Adrenal gland (tissue), 5 donors: Measurements from ENCODE around the gene PTPRO.

Experiments used
- POLR2A ChIP-seq, 2 donors: fragments of 450-650 bp; IDR thresholded peaks; one replicate each; pipeline ENCODE4 v1.6.1; 2017; ENCODE audit warnings: antibody characterized with exemption in 2 of 2, mild to moderate bottlenecking in 2 of 2, moderate library complexity in 1 of 2
- TF ChIP-seq, protein P1 (sequence below), 6 experiments: fragments of 450-650 bp in 4 of 6; fragments of 200-600 bp in 2 of 6; sonication (generic) in 1 of 6; IDR thresholded peaks; 1 replicate in 5 of 6; 2 replicates in 1 of 6; pipeline versions ENCODE4 v1.5.1 to v1.8.0; 2016 to 2021; ENCODE audit warnings: antibody characterized with exemption in 6 of 6, mild to moderate bottlenecking in 2 of 6, moderate library complexity in 1 of 6
- donor health status: DM: no; HTN: no; CAD: no.

DNA sequence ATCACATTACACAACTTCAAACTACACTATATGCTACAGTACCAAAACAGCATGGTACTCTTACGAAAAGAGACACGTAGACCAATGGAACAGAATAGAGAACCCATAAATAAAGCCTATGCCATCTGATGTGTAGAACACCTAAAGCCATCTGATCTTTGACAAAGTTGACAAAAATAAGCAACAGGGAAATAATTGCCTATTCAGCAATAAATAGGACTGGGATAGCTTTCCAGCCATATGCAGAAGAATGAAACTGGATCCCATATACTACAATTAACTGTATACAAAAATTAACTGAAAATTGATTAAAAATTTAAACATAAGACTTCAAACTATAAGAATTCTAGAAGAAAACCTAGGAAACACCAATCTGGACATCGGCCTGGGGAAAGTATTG lies 120.7 kb downstream of the PTPRO start:
- TF ChIP-seq, protein P1, sequence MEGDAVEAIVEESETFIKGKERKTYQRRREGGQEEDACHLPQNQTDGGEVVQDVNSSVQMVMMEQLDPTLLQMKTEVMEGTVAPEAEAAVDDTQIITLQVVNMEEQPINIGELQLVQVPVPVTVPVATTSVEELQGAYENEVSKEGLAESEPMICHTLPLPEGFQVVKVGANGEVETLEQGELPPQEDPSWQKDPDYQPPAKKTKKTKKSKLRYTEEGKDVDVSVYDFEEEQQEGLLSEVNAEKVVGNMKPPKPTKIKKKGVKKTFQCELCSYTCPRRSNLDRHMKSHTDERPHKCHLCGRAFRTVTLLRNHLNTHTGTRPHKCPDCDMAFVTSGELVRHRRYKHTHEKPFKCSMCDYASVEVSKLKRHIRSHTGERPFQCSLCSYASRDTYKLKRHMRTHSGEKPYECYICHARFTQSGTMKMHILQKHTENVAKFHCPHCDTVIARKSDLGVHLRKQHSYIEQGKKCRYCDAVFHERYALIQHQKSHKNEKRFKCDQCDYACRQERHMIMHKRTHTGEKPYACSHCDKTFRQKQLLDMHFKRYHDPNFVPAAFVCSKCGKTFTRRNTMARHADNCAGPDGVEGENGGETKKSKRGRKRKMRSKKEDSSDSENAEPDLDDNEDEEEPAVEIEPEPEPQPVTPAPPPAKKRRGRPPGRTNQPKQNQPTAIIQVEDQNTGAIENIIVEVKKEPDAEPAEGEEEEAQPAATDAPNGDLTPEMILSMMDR (IDR thresholded peaks at IDR 0.05), result no peak
- no peak for TF ChIP-seq POLR2A (IDR thresholded peaks at IDR 0.05)
